GM21447 (cell line): ENCODE results near the gene ARHGAP6.

Experiments
- ATAC-seq: cut with Tn5 transposase; IDR thresholded peaks from one replicate; pipeline ENCODE4 v1.9.1; 2021; ENCODE audit not compliant: unreplicated experiment

Gene ARHGAP6

DNA sequence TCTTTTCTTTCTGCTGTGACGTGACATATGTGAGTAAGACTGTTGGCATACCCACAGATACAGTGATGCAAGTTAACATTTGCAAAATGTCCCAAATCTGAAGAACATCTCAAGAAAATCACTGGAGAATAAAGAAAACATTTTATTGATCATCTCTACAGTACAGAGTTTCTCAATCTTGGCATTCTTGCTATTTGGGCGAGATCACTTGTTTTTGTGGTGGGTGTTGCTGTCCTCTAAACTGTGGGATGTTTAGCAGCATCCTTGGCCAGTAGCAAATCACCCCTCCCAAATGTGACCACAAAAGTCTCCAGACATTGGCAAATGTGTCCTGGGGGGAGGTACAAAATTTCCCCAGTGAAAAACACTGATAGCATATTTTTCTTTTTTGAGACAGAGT lies 343.7 kb downstream of the ARHGAP6 start:
- ATAC-seq = no peak

DNA sequence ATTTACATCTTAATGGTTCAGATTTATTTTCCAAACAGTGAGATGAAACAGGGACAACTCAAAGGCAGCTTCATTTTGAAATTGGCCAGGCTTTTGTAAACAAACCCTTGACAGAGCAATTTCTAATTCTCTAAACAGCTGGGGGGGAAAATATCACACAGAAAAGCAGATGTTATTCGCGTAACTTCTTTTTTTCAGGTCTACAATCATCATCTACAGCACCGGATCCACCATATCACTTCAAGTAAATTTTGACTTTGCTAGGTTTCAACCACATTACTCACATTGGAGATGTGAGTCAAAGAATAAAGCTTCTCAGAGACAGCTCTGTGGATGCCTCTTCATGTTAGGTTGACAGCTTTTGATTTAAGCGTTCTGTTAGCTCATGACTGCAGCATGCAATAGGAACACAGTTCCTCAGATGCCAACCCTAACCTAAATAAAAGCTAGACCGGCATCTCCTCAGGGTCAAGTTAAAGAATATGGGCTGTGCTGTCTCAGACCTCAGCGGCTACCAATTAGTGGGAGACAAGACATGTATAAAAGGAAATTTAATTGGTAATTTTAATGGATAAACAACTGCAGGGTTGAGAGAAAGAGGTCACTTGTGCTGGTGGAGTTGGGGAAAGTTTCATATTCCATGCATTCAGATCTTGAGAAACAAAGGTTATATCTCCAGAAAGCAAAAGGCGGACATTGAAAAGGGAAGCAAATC lies 345.8 kb downstream of the ARHGAP6 start:
- no peak for ATAC-seq

DNA sequence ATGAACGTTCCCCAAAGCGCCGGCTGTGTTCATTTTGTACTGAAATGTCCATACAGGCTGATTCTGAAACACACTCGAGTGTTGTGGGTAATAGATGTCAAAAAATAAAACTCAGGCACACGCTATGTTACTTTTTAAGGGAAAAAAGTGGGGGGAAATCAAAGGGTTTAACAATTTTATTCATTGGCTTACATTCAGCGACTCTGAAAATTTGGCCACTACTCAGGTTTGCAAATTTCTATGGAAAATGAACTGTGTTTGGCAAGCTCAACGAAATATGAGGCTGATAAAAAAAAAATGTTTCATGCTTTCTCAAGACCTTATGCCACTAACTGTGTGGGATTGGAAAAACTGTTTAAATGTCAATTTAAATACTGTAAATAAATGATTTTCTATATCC lies 354.0 kb downstream of the ARHGAP6 start:
- no peak for ATAC-seq

DNA sequence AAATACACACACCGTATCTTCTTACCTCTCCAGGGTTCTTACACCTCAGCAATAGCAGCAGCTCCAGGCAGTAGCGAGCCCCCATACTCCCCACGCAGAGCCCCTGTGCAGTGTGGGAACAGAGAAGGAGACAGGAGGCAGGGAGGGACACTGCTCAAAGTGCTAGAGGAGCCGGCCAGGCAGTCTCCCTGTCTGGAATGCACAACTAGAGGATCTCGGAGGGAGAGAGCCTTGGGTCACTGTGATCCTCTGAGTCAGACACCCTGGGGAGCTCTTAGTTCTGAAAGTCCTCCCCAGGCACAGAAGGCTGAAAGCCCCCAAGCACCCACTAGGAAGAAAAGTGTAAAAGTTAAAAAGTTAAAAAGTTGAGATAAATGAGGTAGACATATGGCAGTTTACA lies 356.5 kb downstream of the ARHGAP6 start:
- ATAC-seq = no peak

DNA sequence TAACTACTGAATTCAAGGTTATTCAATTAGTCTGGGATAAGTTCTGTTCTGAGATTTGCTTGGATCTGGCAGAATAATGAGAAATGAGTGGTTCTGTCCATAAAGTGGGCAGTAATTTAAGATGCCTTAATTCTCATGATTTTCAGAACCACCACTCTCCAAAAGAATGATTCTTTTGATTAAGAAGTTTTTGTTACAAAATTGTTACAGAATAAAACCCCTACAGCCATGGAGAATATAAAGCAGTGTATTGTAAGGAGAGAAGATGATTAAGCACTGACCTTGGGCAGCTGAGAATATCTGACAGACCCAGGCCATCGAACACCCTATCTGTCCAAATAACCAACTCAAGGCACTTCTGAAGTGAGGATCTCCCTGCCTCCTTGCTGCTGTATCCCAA lies 360.1 kb downstream of the ARHGAP6 start:
- no peak for ATAC-seq

DNA sequence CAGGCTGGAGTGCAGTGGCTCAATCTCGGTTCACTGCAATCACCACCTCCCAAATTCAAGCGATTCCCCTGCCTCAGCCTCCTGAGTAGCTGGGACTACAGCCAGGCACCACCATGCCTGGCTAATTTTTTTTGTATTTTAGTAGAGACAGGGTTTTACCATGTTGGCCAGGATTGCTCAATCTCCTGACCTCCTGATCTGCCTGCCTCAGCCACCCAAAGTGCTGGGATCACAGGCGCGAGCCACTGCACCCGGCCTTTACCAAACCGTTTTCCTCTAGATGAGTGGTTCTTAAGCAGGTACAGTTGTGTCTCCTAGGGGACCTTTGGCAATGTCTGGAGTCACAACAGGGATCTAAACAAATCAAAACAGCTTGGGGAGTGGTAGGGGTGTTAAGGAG lies 360.9 kb downstream of the ARHGAP6 start:
- no peak for ATAC-seq

DNA sequence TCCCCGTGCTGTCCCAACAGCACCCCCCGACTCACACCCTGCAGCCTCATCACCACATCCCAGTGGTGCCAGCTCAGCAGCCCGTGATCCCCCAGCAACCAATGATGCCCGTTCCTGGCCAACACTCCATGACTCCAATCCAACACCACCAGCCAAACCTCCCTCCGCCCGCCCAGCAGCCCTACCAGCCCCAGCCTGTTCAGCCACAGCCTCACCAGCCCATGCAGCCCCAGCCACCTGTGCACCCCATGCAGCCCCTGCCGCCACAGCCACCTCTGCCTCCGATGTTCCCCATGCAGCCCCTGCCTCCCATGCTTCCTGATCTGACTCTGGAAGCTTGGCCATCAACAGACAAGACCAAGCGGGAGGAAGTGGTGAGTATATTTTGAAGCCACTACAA lies 367.1 kb downstream of the ARHGAP6 start:
- no peak for ATAC-seq

DNA sequence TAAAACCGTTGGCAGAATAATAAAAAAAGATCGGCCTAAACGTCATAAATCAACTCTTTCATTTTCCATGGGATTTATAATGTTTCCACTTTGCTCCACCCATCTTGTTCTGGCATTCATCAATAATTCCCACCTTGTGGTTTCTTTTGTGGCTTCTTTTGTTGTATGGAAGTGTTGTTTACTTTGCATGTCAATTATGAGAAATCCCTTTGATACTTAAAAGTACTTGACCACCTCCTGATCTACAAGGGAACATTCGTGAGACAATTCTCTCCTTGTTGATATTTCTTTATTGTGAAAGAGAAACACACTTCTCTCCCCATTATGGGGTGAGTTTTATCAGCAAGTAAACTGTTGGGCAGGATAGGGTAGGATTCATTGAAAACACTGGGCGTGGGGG lies 369.7 kb downstream of the ARHGAP6 start:
- ATAC-seq = no peak

DNA sequence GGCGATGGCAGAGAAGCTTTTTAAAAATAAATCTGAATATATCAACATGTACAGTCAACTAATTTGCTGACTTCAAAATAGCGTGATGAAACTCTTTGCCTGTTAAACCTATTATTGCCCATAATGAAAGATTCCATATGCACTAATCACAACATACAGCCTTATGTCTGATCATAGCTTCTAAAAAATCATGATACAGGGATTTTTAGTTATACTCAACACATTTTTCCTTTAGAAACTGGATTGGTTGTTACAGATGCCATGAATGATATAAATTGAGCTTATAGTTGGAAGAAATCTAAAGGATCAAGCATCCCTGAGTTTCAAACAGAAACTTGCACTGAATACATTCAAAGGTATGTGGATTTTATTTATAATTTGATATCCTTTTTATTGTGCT lies 372.6 kb downstream of the ARHGAP6 start, which contains the start of gene AMELX:
Gene AMELX (plus strand): TSS at position 301 of the 400 bp plus-strand sequence. CDS start 1,376 bp downstream, outside the sequence.
- ATAC-seq = no peak

DNA sequence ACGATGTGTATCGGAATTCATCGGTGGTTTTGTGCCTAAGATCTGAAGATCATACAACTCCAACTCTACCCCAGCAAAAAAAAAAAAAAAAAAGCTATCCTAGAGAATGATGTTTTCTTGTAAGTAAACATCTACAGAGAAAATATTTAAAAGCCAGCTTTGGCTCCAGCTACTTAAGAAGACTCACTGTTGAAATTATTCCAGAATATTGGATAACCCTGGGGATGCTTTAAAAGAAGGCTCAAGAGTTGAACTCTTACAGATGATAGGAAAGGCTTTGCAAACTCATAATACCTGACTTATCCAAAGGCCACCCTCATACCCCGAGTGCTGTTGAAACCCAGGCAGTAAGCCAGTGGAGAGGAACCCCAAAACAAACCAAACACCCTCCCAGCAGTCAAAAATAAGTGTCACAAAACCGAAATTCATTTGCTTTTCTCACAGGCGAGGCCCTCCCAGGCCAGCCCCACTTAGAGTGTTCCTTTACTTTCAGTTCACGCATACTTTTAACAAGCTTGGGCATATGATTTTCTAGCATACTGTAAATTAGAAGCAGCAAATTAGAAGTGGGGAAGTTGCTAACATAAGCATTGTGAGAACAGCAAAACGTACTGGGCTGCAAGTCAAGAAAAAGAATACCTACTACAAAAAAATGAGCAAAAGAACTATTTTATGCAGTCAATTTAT lies 375.2 kb downstream of the ARHGAP6 start:
- ATAC-seq = no peak

DNA sequence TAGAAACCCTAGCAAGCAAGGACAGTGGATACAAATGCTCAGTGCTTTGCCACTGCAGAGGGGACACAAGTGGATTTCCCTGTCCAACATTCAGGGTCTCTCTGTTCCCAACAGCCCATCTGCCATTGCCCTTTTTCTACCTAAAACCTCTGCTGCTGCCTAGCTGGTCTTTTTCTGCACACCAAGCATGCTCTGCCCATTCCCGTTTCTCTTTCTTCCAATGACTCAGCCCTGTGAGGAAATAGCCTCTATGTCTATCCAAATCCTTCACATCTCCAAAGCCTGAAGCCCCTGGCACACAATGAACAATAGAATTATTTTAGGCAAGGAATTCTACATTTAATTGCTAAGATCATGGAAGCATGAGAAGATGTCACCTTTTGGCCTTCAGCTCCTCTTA lies 378.2 kb downstream of the ARHGAP6 start:
- no peak for ATAC-seq

DNA sequence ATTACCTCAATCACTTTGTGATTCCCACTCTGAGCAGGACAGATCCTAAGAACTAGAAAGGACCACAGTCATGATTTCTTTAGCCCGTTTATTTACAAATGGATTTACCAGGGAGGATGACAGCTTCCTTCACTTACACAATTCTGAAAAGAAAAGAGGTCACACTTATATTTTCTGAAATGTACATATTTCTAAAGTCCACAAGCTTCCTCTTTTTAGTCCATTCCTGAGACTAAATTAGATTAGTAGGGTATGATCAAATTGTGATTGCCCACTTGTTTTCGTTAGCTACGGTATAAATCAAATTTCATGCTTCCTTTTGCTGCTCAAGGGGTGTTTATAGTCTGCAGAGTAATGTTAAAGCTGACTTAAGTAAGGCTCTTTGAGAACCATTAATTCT lies 380.1 kb downstream of the ARHGAP6 start:
- ATAC-seq = no peak

DNA sequence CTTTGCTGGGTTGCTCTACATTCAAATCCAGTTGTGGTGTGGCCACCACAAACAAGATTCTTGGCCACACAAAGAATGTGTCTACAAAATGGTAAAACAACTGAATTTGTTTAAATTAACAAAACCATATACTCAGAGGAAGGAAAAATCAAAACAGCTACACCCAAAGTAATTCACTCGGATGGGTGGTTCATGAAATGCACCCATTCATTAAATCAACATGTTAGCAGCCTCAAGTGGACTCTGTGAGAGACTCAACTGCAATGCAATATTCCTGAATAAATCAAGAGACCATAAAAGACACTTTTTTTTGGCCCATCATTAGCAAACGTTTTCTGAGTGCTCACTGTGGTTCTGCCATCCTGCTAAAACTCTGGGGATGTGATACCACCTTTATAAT lies 383.7 kb downstream of the ARHGAP6 start:
- no peak for ATAC-seq

DNA sequence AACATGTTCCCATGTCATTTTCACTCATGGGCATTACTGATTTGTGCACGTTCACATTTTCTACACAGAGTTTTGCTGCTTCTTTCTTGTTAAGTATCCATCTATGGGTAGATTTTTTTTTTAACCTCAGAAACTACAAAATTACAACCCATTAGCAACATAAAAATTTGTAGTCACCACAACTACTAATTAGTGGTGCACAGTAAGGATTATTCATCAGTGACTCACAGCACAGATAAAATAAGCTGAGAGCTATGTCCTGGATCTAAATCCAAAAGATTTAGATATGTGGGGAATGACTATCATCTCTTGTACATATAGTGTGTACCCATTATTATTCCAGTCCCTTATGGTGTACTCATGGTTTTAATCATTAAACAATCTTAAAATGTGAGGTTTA lies 392.2 kb downstream of the ARHGAP6 start:
- no peak for ATAC-seq

DNA sequence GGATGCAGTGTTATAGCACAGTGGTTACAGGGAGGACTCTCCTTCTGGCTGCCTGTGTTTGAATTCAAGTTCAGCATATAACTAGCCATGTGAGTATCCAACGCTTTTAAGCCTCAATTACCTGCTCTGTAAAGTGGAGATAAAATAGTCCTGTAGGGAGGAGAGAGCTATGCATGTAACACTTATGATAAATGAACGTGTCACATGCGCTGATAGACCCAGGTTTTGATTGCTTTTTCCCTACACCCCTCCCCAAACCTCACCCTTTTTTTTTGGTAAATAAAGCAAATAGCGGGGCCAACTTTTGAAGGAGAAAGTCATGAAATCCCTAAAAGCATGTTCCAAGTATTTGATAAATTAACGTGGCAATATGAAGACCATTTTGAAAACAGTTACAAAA lies 392.9 kb downstream of the ARHGAP6 start:
- no peak for ATAC-seq

DNA sequence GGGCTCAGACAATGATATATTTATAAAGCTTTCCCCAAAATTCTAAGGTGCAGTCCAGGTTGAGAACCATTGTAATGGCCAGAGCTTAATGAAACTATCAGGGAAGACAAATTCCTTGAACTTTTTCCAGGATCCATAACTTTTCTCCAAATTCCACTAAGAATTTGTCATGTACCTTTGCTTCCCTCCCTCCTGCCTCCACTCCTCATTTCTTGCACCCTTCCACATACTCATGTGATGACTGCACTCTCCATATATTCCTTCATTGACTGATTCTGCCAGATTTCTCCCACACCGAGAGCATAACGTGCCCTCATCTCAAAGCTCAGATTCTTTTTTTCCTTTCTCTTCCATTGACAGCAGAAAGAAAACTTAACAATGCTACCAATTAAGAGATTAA lies 393.4 kb downstream of the ARHGAP6 start:
- ATAC-seq = no peak

DNA sequence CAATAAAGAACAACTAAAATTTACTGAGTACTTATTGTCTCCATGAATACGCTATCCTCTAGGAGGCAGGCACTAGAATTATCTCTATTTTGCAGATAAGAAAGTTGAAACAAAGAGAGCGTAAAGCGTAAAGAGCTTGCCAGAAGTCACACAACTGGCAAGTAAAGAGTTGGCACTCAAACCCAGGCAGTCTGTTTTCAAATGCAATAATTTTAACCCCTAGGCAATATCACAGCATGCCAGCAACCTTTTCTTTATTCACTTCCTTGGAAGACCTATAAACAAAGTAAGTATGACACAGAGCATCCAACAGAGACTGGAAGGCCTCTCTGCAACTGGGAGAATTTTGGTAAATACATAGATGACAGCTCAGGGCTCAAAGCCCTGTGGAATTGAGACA lies 395.7 kb downstream of the ARHGAP6 start:
- ATAC-seq = no peak

DNA sequence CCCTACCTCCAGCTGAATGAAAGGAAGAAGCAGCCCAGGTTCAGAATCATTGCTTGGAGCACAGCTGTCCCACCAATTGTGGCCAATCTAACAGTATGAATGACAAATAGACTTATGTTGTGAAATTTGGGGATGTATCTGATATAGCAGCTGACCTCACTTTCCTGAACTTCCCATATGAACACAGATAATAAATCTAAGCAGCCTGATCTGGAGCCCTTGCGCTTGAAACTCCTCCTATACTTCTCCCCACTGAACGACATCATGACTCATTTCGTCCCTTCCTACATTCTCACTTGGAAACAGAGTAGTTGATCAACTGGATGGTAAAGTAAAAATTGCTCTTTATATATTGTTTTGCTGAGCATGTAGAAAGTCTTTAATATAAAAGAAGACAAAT lies 396.7 kb downstream of the ARHGAP6 start:
- no peak for ATAC-seq

DNA sequence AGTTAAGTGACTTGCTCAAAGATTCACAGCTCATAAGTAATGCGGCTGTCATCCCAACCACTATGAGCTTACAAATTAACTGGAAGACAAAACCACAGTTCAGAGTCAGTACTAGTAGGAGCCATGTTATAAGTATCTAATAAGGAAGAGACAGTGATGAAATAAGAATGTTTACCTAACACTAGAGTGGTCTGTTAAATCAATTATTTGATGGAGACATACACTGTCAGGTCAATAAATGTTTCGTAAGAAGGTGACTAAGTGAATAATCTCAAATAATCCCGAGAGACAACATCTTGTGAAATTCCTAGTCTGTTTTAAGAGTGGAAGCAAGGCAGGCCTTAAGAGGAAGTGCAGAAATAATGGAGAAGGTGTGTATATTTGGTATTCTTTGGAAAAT lies 398.3 kb downstream of the ARHGAP6 start:
- no peak for ATAC-seq

DNA sequence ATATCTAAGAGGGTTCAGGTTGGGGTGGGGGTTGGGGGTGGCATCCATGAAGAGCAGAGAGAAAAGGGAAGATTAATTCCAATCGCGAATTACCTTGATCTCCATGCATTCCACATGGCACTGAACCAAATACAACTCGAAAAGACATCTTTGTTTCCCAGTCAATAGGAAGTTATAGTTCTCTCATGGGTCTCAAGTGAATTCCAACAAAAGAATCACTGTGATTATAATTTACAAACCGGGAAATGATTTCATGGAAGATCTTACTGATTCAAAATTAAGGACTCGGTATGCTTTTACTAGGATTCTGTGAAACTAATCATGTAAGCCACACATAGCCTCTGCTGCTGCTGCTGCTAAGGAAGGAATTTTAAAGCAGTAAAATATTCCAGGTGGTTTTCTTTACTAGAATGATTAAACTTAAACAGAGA lies 399.1 kb downstream of the ARHGAP6 start:
- ATAC-seq = no peak

DNA sequence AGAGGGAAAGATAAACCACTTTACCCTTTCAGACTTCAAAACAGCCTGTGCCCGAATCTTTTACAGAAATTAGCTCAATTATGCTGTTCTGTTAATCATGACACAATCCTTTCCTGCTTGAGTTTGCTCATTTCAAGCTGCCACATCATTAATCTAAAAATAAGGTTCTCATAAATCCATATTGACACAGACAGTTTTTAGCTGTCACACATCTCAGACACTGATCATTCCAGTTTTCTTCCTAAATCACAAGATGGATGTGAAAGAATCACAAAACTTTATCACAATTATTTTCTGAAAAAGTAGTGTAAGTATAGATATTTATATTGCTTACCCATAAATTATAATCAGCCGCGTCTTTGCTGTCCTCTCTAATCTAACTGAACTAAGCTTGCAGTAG lies 400.4 kb downstream of the ARHGAP6 start:
- no peak for ATAC-seq

DNA sequence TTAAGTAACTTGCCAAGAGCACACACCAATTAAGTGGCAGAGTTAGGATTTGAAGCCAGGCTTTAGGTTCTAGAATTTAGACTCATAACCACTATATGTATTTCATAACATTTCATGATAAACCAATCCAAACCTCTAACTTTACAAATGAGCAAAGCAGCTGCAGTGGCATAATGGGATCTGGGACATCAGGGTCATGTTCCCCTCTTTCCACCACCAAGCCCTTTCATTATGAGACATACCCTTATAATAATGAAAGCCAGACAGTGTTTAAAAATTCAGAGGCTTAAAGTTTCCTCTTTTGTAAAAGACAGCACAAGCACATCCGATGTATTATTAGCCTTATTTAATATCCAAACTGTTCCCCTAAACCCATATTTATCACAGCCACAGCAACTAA lies 400.8 kb downstream of the ARHGAP6 start:
- no peak for ATAC-seq

DNA sequence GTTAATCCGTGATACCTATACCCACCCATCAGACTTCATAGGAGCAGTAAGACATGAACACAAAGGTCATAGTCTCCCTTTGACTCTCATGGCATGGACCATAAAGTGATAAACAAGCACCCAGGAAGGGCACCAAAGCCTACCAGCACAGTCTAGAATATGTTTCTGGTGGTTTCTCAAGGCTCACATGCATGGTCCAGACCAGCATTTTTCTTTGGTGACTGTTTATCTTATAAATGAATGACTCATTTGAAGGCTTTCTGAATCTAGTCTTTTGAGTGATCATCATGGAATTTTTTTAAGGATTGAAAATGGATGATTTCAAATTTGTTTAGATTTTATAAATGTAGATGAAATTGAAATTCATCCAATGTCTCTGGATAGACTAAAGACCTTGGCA lies 404.5 kb downstream of the ARHGAP6 start:
- no peak for ATAC-seq
